Parathyroid adenoma (tissue), 2 donors: ENCODE data around the gene CHRNA5.

Experiments used
- H2AFZ ChIP-seq: fragments of 300-600 bp; sonication (generic); one replicate; pipeline ENCODE4 v1.7.0; 2017; ENCODE audit warnings: antibody characterized with exemption, mild to moderate bottlenecking
- H3K27ac ChIP-seq: fragments of 300-600 bp; sonication (generic); one replicate; pipeline ENCODE4 v1.7.0; 2017
- H3K27me3 ChIP-seq: fragments of 300-600 bp; sonication (generic); one replicate; pipeline ENCODE4 v1.7.0; 2017; ENCODE audit warnings: low read length; ENCODE audit not compliant: control insufficient read depth, insufficient read depth
- H3K36me3 ChIP-seq: fragments of 300-600 bp; sonication (generic); one replicate; pipeline ENCODE4 v1.7.0; 2017; ENCODE audit warnings: low read length; ENCODE audit not compliant: control insufficient read depth, insufficient read depth
- H3K4me1 ChIP-seq: fragments of 300-600 bp; sonication (generic); one replicate; pipeline ENCODE4 v1.7.0; 2017; ENCODE audit warnings: control low read depth
- H3K4me2 ChIP-seq: fragments of 300-600 bp; sonication (generic); one replicate; pipeline ENCODE4 v1.7.0; 2017; ENCODE audit warnings: low read length
- H3K4me3 ChIP-seq: fragments of 300-600 bp; sonication (generic); one replicate; pipeline ENCODE4 v1.7.0; 2017; ENCODE audit warnings: low read depth, low read length
- H3K79me2 ChIP-seq: fragments of 300-600 bp; sonication (generic); one replicate; pipeline ENCODE4 v1.7.0; 2017; ENCODE audit warnings: control low read depth
- H3K9ac ChIP-seq: fragments of 300-600 bp; sonication (generic); one replicate; pipeline ENCODE4 v1.7.0; 2017; ENCODE audit warnings: mild to moderate bottlenecking
- H3K9me3 ChIP-seq: fragments of 300-600 bp; sonication (generic); one replicate; pipeline ENCODE4 v1.7.0; 2017; ENCODE audit warnings: low read length; ENCODE audit not compliant: control insufficient read depth
- TF ChIP-seq, protein P1 (sequence below): fragments of 300-600 bp; sonication (generic); IDR thresholded peaks from one replicate; pipeline ENCODE4 v1.7.0; 2017; ENCODE audit warnings: antibody characterized with exemption, mild to moderate bottlenecking
- donor health status: primary hyperparathyroidism.

Gene CHRNA5

GRCh38 chr15:78620527-78621421 lies 55.5 kb downstream of the CHRNA5 start, which contains the start of gene CHRNA3:
CHRNA3 (minus strand) TSS chr15:78620996; CDS start chr15:78620794, 202 bp downstream.
- Histone ChIP-seq H3K4me3 (no peak within 1 kb of the TSS), H3K4me1 (no peaks in the 10 kb centered on the region), H3K36me3 (no peaks in the 10 kb centered on the region), H3K9ac (no peak within 1 kb of the TSS), H3K9me3 (no peaks in the 10 kb centered on the region), H3K79me2 (no peaks in the 10 kb centered on the region), H3K27me3 (peaks cover 6% of the 10 kb centered on the region), H3K4me2 (peak within 1 kb of the TSS; percentile 47), H3K27ac (no peak within 1 kb of the TSS), H2AFZ (no peak within 1 kb of the TSS)
- TF ChIP-seq, protein P1, sequence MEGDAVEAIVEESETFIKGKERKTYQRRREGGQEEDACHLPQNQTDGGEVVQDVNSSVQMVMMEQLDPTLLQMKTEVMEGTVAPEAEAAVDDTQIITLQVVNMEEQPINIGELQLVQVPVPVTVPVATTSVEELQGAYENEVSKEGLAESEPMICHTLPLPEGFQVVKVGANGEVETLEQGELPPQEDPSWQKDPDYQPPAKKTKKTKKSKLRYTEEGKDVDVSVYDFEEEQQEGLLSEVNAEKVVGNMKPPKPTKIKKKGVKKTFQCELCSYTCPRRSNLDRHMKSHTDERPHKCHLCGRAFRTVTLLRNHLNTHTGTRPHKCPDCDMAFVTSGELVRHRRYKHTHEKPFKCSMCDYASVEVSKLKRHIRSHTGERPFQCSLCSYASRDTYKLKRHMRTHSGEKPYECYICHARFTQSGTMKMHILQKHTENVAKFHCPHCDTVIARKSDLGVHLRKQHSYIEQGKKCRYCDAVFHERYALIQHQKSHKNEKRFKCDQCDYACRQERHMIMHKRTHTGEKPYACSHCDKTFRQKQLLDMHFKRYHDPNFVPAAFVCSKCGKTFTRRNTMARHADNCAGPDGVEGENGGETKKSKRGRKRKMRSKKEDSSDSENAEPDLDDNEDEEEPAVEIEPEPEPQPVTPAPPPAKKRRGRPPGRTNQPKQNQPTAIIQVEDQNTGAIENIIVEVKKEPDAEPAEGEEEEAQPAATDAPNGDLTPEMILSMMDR: no peak

- H2AFZ ChIP-seq: no peak overlapping the region
These were observed 56.6 kb downstream of the CHRNA5 start for GRCh38 chr15:78621810-78622402.

GRCh38 chr15:78623786-78624497 lies 58.6 kb downstream of the CHRNA5 start:
- Histone ChIP-seq H3K36me3 (no peaks in the 10 kb centered on the region), H3K9ac (no peak overlapping the region), H3K4me3 (no peak overlapping the region), H3K27ac (no peak overlapping the region), H3K4me1 (no peaks in the 10 kb centered on the region), H2AFZ (no peak overlapping the region), H3K4me2 (no peak overlapping the region), H3K27me3 (peaks cover 4% of the 10 kb centered on the region), H3K9me3 (no peaks in the 10 kb centered on the region), H3K79me2 (no peaks in the 10 kb centered on the region)
- TF ChIP-seq, protein P1: no peak

More at GRCh38 chr15:78621810-78622402, 56.6 kb downstream of the CHRNA5 start:
- no peak overlapping the region for H3K9ac ChIP-seq
- H3K79me2 ChIP-seq: no peaks in the 10 kb centered on the region
- no peak overlapping the region for H3K4me3 ChIP-seq
- H3K27ac ChIP-seq: no peak overlapping the region
- peaks cover 6% of the 10 kb centered on the region for H3K27me3 ChIP-seq
- no peaks in the 10 kb centered on the region for H3K9me3 ChIP-seq
- no peaks in the 10 kb centered on the region for H3K4me1 ChIP-seq
- H3K36me3 ChIP-seq: no peaks in the 10 kb centered on the region
- TF ChIP-seq, protein P1: no peak
- no peak overlapping the region for H3K4me2 ChIP-seq

DNA sequence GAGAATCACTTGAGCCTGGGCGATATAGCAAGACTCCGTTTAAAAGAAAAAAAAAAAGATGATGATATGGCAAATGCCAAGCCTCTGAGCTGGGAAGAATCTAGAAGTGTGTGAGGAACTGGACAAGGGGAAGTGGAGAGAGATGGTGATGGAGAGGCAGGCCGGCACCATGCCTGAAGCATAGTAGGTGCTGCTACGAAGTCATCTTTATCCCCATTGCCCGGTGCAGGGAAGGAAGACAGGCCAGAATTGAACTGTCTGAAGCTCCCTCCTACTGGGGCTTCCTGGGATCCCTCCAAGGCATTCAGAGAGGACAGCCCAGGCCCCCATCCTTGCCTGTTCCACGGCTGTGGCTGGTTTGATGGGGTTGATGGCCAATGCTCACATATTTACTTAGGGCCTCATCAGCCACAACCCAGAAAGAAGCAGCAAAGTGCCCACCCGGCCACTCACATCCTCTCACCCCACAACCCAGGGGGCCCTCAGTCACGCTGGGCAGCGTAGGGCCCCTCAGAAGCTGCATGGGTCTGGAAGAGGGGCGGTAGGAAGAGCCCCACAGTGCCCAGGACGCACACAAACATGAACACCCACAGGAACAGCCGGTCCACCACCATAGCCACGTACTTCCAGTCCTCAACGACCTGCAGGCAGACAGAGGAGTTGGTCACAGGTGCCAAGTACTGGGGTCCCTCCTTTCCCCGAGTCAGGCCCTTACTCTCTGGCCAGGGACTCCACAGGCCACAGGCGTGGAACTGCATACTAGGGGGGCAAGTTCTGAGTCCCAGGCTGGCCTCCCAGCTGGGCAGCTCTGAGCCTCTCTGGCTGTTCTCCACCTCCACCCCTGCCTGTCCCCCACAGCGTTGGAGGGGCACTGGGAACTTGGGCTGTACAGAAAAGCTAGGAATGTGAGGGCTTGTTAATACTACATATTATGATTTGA lies 59.6 kb downstream of the CHRNA5 start:
- TF ChIP-seq, protein P1: no peak
- Histone ChIP-seq H3K4me1 (no peaks in the 10 kb centered on the region), H3K36me3 (no peaks in the 10 kb centered on the region), H3K4me3 (no peak overlapping the region), H3K79me2 (no peaks in the 10 kb centered on the region), H3K9ac (no peak overlapping the region), H3K27ac (no peak overlapping the region), H3K27me3 (no peaks in the 10 kb centered on the region), H3K9me3 (no peaks in the 10 kb centered on the region), H3K4me2 (no peak overlapping the region), H2AFZ (no peak overlapping the region)
